ENCODE results near the gene TEDDM1.

The TEDDM1 gene

GRCh38 chr1:182438326-182438725 lies 37.9 kb upstream of the TEDDM1 start:
- TF ChIP-seq CTCF (IDR thresholded peaks at IDR 0.05; ENCODE audit: low read depth, low read length): no peak
- DNase-seq (ENCODE audit: extremely low read depth, low read depth): no peak

- no peak for DNase-seq (ENCODE audit: extremely low read depth, low read depth)
- no peak for TF ChIP-seq CTCF (IDR thresholded peaks at IDR 0.05; ENCODE audit: low read depth, low read length)
Measured at GRCh38 chr1:182433580-182433979, 33.1 kb upstream of the TEDDM1 start.

GRCh38 chr1:182431278-182431677 lies 30.8 kb upstream of the TEDDM1 start:
- no peak for TF ChIP-seq CTCF (IDR thresholded peaks at IDR 0.05; ENCODE audit: low read depth, low read length)
- DNase-seq (ENCODE audit: extremely low read depth, low read depth): no peak

GRCh38 chr1:182430263-182431068 lies 30.0 kb upstream of the TEDDM1 start:
- DNase-seq (ENCODE audit: extremely low read depth, low read depth): no peak
- TF ChIP-seq CTCF (IDR thresholded peaks at IDR 0.05; ENCODE audit: low read depth, low read length): no peak

GRCh38 chr1:182428043-182428442 lies 27.6 kb upstream of the TEDDM1 start:
- DNase-seq (ENCODE audit: extremely low read depth, low read depth): no peak
- no peak for TF ChIP-seq CTCF (IDR thresholded peaks at IDR 0.05; ENCODE audit: low read depth, low read length)

GRCh38 chr1:182426442-182427430 lies 26.3 kb upstream of the TEDDM1 start:
- no peak for TF ChIP-seq CTCF (IDR thresholded peaks at IDR 0.05; ENCODE audit: low read depth, low read length)
- no peak for DNase-seq (ENCODE audit: extremely low read depth, low read depth)

GRCh38 chr1:182415789-182416188 lies 15.3 kb upstream of the TEDDM1 start:
- no peak for DNase-seq (ENCODE audit: extremely low read depth, low read depth)
- no peak for TF ChIP-seq CTCF (IDR thresholded peaks at IDR 0.05; ENCODE audit: low read depth, low read length)
